Uterus (tissue), 4 donors: ENCODE data around the gene KRT75. TPM values are rescaled to one million over a fixed set of nuclear protein-coding genes. Genes with fewer than 3 reads are reported as not detected.

ENCODE experiments used
- DNase-seq, 2 donors: peaks; one replicate each; pipeline ENCODE4 v3.0.0-alpha.2; 2019 to 2020
- H3K27ac ChIP-seq, 2 donors: fragments of 200-600 bp; sonication (generic); 1 replicate in 1 of 2; 2 replicates in 1 of 2; pipeline ENCODE4 v1.5.1; 2016 to 2018
- H3K27me3 ChIP-seq, 2 donors: fragments of 200-600 bp; sonication (generic); one replicate each; pipeline ENCODE4 v1.5.1; 2018 to 2019; ENCODE audit warnings: control low read depth in 1 of 2
- H3K36me3 ChIP-seq, 2 donors: fragments of 200-600 bp; sonication (generic); one replicate each; pipeline ENCODE4 v1.5.1; 2019; ENCODE audit warnings: control low read depth in 1 of 2
- H3K4me1 ChIP-seq, 2 donors: fragments of 200-600 bp; sonication (generic); one replicate each; pipeline ENCODE4 v1.5.1; 2018 to 2019; ENCODE audit warnings: control low read depth in 1 of 2
- H3K4me3 ChIP-seq, 2 donors: fragments of 200-600 bp; sonication (generic); 1 replicate in 1 of 2; 2 replicates in 1 of 2; pipeline ENCODE4 v1.5.1; 2018 to 2019; ENCODE audit warnings: mild to moderate bottlenecking in 1 of 2
- H3K9me3 ChIP-seq, 2 donors: fragments of 200-600 bp; sonication (generic); one replicate each; pipeline ENCODE4 v1.5.1; 2019; ENCODE audit warnings: control low read depth in 1 of 2
- POLR2A ChIP-seq, 2 donors: fragments of 450-650 bp; IDR thresholded peaks; one replicate each; pipeline ENCODE4 v1.6.1; 2016; ENCODE audit warnings: antibody characterized with exemption in 2 of 2, mild to moderate bottlenecking in 1 of 2, moderate library complexity in 1 of 2
- intact Hi-C: fragments of 100-400 bp; cut with DNase I; formaldehyde crosslinking; loops from one replicate; pipeline ENCODE4 v1.15.1; 2023; ENCODE audit warnings: low total_unique reads
- total RNA-seq, 4 donors: library from RNA; depleted of rRNA in 3 of 4; stranded (reverse); fragments of >200 nt in 3 of 4; gene quantifications; one replicate each; pipeline versions ENCODE4 v1.1.0 to v1.2.4, GENCODE V29; 2014 to 2023
- TF ChIP-seq, protein P1 (sequence below), 4 experiments: fragments of 200-600 bp in 2 of 4; fragments of 450-650 bp in 2 of 4; sonication (generic) in 2 of 4; IDR thresholded peaks; one replicate each; pipeline ENCODE4 v1.5.1; 2016 to 2019; ENCODE audit warnings: antibody characterized with exemption in 4 of 4, mild to moderate bottlenecking in 2 of 4, moderate library complexity in 1 of 4
- donor health status: DM: yes; HTN: yes; CAD: no.

Gene KRT75
- not detected for total RNA-seq

DNA sequence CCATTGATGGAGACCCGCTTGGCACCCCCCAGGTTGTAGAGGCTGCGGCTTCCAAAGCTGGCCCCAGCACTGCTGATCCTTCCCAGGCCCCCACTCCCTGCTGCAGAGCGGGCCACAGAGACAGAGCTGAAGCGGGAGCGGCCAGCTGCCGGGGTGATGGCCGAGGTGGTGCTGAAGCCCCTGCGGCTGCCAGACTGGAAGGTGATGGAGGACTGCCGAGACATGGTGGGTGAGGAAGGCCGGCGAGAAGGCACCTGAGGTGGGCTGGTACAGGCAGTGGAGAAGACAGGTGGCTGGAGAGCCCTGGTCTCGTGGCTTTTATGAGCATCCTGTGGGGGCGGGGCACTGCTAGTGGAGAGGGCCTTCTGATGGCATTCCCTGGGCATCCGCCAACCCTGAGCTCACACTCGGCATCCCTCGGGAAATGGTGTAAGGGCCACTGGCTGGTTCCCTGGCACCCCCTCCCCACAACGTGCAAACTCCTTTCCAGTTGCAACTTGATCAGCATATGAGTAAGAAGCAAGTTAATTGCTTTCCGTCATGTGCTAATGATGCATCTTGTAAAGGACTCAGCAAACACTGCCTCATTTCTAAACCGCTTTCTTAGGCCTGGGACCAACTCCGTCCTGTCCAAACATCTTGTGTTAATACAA, at the start of gene KRT75:
Gene KRT75 (minus strand): TSS at position 291 of the 653 bp plus-strand sequence. CDS start 67 bp downstream, at position 224.
- intact Hi-C loops = no loop called here
- Histone ChIP-seq H3K36me3 (no peaks in the 10 kb centered on the region), H3K27ac (no peak within 1 kb of the TSS), H3K9me3 (no peaks in the 10 kb centered on the region), H3K27me3 (no peaks in the 10 kb centered on the region), H3K4me3 (no peak within 1 kb of the TSS), H3K4me1 (no peaks in the 10 kb centered on the region)
- no peak for TF ChIP-seq POLR2A (IDR thresholded peaks at IDR 0.05)
- TF ChIP-seq, protein P1, sequence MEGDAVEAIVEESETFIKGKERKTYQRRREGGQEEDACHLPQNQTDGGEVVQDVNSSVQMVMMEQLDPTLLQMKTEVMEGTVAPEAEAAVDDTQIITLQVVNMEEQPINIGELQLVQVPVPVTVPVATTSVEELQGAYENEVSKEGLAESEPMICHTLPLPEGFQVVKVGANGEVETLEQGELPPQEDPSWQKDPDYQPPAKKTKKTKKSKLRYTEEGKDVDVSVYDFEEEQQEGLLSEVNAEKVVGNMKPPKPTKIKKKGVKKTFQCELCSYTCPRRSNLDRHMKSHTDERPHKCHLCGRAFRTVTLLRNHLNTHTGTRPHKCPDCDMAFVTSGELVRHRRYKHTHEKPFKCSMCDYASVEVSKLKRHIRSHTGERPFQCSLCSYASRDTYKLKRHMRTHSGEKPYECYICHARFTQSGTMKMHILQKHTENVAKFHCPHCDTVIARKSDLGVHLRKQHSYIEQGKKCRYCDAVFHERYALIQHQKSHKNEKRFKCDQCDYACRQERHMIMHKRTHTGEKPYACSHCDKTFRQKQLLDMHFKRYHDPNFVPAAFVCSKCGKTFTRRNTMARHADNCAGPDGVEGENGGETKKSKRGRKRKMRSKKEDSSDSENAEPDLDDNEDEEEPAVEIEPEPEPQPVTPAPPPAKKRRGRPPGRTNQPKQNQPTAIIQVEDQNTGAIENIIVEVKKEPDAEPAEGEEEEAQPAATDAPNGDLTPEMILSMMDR (IDR thresholded peaks at IDR 0.05) = no peak
- no peak for DNase-seq

GRCh38 chr12:52480073-52480472, 45.9 kb upstream of the KRT75 start:
- Histone ChIP-seq H3K4me1 (no peaks in the 10 kb centered on the region), H3K9me3 (no peaks in the 10 kb centered on the region), H3K36me3 (no peaks in the 10 kb centered on the region), H3K27ac (no peak overlapping the region), H3K27me3 (peaks cover 0 to 4% of the 10 kb centered on the region in 2 donors), H3K4me3 (no peak overlapping the region)
- no peak for DNase-seq
- TF ChIP-seq POLR2A (IDR thresholded peaks at IDR 0.05) = no peak
- TF ChIP-seq, protein P1 (IDR thresholded peaks at IDR 0.05) = no peak
- intact Hi-C loops = no loop called here

DNA sequence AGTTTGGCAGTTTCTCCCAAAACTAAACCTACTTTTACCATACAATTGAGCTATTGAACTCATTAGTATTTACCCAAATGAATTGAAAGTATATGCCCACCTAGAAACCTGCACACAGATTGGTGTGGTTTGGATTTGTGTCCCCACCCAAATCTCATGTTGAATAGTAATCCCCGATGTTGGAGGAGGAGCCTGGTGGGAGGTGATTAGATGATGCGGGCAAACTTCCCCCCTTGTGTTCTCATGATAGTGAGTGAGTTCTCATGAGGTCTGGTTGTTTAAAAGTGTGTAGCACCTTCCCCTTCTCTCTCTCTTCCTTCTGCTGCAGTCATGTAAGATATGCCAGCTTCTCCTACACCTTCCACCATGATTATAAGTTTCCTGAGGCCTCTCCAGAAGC, 43.5 kb upstream of the KRT75 start:
- no peak for DNase-seq
- Histone ChIP-seq H3K4me3 (no peak overlapping the region), H3K4me1 (no peaks in the 10 kb centered on the region), H3K36me3 (no peaks in the 10 kb centered on the region), H3K27ac (no peak overlapping the region), H3K27me3 (peaks cover 0 to 4% of the 10 kb centered on the region in 2 donors), H3K9me3 (no peaks in the 10 kb centered on the region)
- TF ChIP-seq, protein P1 (IDR thresholded peaks at IDR 0.05) = no peak
- no peak for TF ChIP-seq POLR2A (IDR thresholded peaks at IDR 0.05)
- intact Hi-C loops = no loop called here

GRCh38 chr12:52474212-52474611, 40.0 kb upstream of the KRT75 start:
- no peak for TF ChIP-seq POLR2A (IDR thresholded peaks at IDR 0.05)
- TF ChIP-seq, protein P1 (IDR thresholded peaks at IDR 0.05) = no peak
- Histone ChIP-seq H3K36me3 (no peaks in the 10 kb centered on the region), H3K9me3 (no peaks in the 10 kb centered on the region), H3K27me3 (no peaks in the 10 kb centered on the region), H3K4me3 (no peak overlapping the region), H3K4me1 (no peaks in the 10 kb centered on the region), H3K27ac (no peak overlapping the region)
- intact Hi-C loops = no loop called here
- no peak for DNase-seq

DNA sequence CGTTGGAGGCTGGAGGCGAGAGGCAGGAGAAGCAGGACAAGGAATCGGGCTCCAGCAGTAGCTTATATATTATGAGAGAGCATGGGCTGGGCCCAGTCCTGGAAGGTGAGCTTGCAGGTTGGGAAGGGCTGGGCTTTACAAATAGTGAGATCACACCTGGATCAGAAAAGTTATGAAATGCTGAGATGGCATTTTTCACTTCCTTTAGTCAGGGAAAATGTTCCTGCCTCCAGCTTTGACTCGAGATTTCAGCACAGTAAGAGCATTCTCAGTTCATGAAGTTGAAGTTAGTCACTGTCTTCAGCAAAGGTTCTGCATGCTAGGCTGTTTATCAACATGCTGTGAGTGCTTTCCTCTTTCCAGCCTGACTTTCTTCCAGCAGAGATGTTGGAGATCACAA, 39.6 kb upstream of the KRT75 start, which contains the start of gene KRT6C:
Gene KRT6C (minus strand): TSS at position 38 of the 400 bp plus-strand sequence. CDS start 68 bp downstream, outside the sequence.
- TF ChIP-seq POLR2A (IDR thresholded peaks at IDR 0.05) = no peak
- TF ChIP-seq, protein P1 (IDR thresholded peaks at IDR 0.05) = no peak
- H3K27me3 ChIP-seq = no peaks in the 10 kb centered on the region
- no peaks in the 10 kb centered on the region for H3K36me3 ChIP-seq
- no peaks in the 10 kb centered on the region for H3K9me3 ChIP-seq
- no peak for DNase-seq
- H3K4me3 ChIP-seq = no peak within 1 kb of the TSS
- no peaks in the 10 kb centered on the region for H3K4me1 ChIP-seq
- intact Hi-C loops = no loop called here
- no peak within 1 kb of the TSS for H3K27ac ChIP-seq
